T-cell (primary cell): ENCODE data around the gene MAPK14. TPM values are rescaled to one million over a fixed set of nuclear protein-coding genes. Genes with fewer than 3 reads are reported as not detected.
"Not testable (repeated sequence)": the region's sequence is repeated elsewhere in the genome, so short reads cannot be mapped to it uniquely, and the experiment has no call there.

ENCODE experiments used
- ATAC-seq, 4 experiments: fragments of 200-7000 bp in 3 of 4; fragments of 150-1000 bp in 1 of 4; cut with Tn5 transposase; replicated peaks in 1 of 4; 1 replicate in 3 of 4; 2 replicates in 1 of 4; pipeline ENCODE4 v1.10.0; 2021; ENCODE audit warnings: moderate library complexity in 3 of 4, mild to moderate bottlenecking in 2 of 4, moderate number of reproducible peaks in 1 of 4
- CTCF ChIA-PET, 2 donors: fragments of 300-600 bp; sonication (Branson Sonifier 250); formaldehyde crosslinking; loops; one replicate each; lab custom pipeline; 2022; ENCODE audit warnings: antibody characterized with exemption in 2 of 2; lab: Charles Lee
- POLR2A ChIA-PET, 2 donors: fragments of 300-600 bp; sonication (Branson Sonifier 250); formaldehyde crosslinking; loops; one replicate each; lab custom pipeline; 2022; ENCODE audit warnings: antibody characterized with exemption in 2 of 2; lab: Charles Lee
- DNase-seq, 35 experiments: peaks; one replicate each; pipeline versions ENCODE4 v3.0.0 to v3.0.0-alpha.2; 2013 to 2023
- H3K27ac ChIP-seq: one replicate; pipeline ENCODE4 v1.5.1; 2013; ENCODE audit warnings: low read length
- H3K27me3 ChIP-seq, 2 experiments: replicated peaks in 1 of 2; 1 replicate in 1 of 2; 2 replicates in 1 of 2; pipeline versions ENCODE4 v1.6.1 to v1.7.0; 2013; ENCODE audit warnings: low read length in 1 of 2, mixed read lengths in 1 of 2; ENCODE audit not compliant: control insufficient read depth in 2 of 2, insufficient read depth in 2 of 2; ENCODE audit errors: extremely low read depth in 1 of 2
- H3K36me3 ChIP-seq, 2 donors: 1 replicate in 1 of 2; 2 replicates in 1 of 2; pipeline versions ENCODE4 v1.6.1 to v1.7.0; 2013; ENCODE audit warnings: low read length in 1 of 2; ENCODE audit not compliant: control insufficient read depth in 2 of 2, insufficient read depth in 1 of 2; ENCODE audit errors: extremely low read depth in 1 of 2
- H3K4me1 ChIP-seq, 2 experiments: 1 replicate in 1 of 2; 2 replicates in 1 of 2; pipeline versions ENCODE4 v1.6.1 to v1.7.0; 2013; ENCODE audit warnings: low read length in 2 of 2, mixed read lengths in 1 of 2; ENCODE audit not compliant: insufficient read depth in 2 of 2, control insufficient read depth in 1 of 2; ENCODE audit errors: extremely low read depth in 1 of 2
- H3K4me3 ChIP-seq, 2 donors: 1 replicate in 1 of 2; 2 replicates in 1 of 2; pipeline versions ENCODE4 v1.5.1 to v1.7.0; 2013; ENCODE audit warnings: mild to moderate bottlenecking in 2 of 2, low read length in 1 of 2, moderate library complexity in 1 of 2; ENCODE audit not compliant: control insufficient read depth in 1 of 2; ENCODE audit errors: extremely low read depth in 1 of 2
- H3K9me3 ChIP-seq: 2 replicates; pipeline ENCODE4 v1.7.0; 2013
- H3K27ac Mint-ChIP-seq, 2 donors: one replicate each; pipeline ENCODE4 v1.8.0; 2020 to 2021; ENCODE audit warnings: mild to moderate bottlenecking in 2 of 2, mixed read lengths in 2 of 2
- H3K27me3 Mint-ChIP-seq, 2 donors: one replicate each; pipeline ENCODE4 v1.8.0; 2021 to 2022; ENCODE audit warnings: mixed read lengths in 2 of 2
- H3K36me3 Mint-ChIP-seq: one replicate; pipeline ENCODE4 v1.8.0; 2021; ENCODE audit warnings: mixed read lengths
- H3K4me1 Mint-ChIP-seq, 3 donors: one replicate each; pipeline ENCODE4 v1.8.0; 2020 to 2022; ENCODE audit warnings: mixed read lengths in 3 of 3, mild to moderate bottlenecking in 1 of 3
- H3K4me3 Mint-ChIP-seq, 3 donors: one replicate each; pipeline ENCODE4 v1.8.0; 2020 to 2022; ENCODE audit warnings: mild to moderate bottlenecking in 3 of 3, mixed read lengths in 3 of 3, moderate library complexity in 3 of 3
- H3K9me3 Mint-ChIP-seq, 3 donors: one replicate each; pipeline ENCODE4 v1.8.0; 2020 to 2022; ENCODE audit warnings: mixed read lengths in 3 of 3
- WGBS: methylation state at CpG from one replicate; pipeline ENCODE4 v1.1.5; 2013; ENCODE audit warnings: missing lambda C conversion rate; ENCODE audit not compliant: insufficient coverage; 5-methylcytosine and 5-hydroxymethylcytosine counted together
- total RNA-seq, 35 experiments: library from RNA in 6 of 35; stranded (reverse) in 6 of 35; fragments of 120-200 nt in 1 of 35; gene quantifications; one replicate each; pipeline versions ENCODE4 v1.2.1 to v1.2.4 and lab custom pipeline; 2013 to 2026

Gene MAPK14
- total RNA-seq, 5 donors from 2014 or later (not counting 1 experiment from before 2014, with no cell fraction given): 49.3 to 64.5 (median 60.3) TPM

DNA sequence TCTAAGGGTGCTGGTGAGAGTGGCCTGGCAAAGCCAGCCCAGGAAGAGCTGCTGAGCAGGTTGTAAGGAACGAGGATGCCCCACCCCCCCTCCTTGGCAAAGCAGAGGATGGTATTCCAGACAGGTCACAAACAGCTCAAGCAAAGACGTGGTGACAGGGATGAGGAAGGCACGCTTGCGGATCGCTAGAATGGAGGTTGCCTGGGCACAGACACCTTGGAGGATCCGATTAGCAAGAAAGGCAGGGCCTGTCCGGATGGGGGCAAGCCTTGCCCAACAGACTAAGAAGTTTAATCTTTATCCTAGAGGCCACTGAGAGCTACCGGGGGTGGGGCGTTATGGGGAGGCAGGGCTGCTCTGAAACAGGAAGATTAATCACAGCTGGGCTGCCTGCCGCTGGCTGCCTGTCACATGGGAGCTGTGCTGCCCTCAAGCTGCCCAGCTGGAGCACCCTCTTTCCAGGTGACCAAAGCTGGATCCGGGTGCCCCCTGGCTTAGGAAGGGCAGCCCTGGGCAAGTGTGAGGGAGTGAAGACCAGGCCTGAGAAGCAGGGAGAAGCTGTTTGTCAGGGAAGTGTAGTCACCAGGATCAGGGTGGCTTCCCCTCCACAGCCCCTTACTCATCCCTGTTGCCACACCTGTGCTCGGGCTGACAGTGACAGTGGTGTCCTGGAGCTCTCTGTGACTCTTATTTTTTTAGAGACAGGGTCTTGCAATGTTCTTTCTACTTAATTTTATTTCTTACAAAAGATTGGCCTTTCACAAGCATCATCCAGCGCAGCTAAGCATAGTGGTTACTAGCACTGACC lies 93.6 kb downstream of the MAPK14 start:
- H3K36me3 ChIP-seq: no peaks in the 10 kb centered on the region
- H3K9me3 ChIP-seq: no peaks in the 10 kb centered on the region
- Mint-ChIP-seq H3K27ac (peak overlapping the region; percentile 96 to 98), H3K4me1 (peaks cover 91 to 95% (median 93%) of the 10 kb centered on the region in 3 donors), H3K9me3 (no peaks in the 10 kb centered on the region), H3K4me3 (peak overlapping the region; percentile 74 to 82 (median 80)), H3K27me3 (no peaks in the 10 kb centered on the region), H3K36me3 (peaks cover 8% of the 10 kb centered on the region)
- peak overlapping the region; percentile 96 for H3K27ac ChIP-seq
- 37% methylated on average over 8 of the region's 13 CpGs for whole genome bisulfite sequencing
- peak overlapping the region; percentile 35 to 36 for H3K4me3 ChIP-seq
- ATAC-seq (peak; percentile 28 to 41 (median 36)), DNase-seq (peak in 31 of 35 experiments; percentile 30 to 68 (median 51))
- H3K27me3 ChIP-seq: no peaks in the 10 kb centered on the region
- ChIA-PET POLR2A (interaction anchor here (0.7 to 1.6 kb wide), 4 partner anchors 10 to 221 kb away, joined by 3 to 7 read pairs (median 4); no protein-coding TSS in a partner anchor), CTCF (interaction anchor here (0.6 to 3.9 kb wide), 13 partner anchors 8 to 771 kb away, joined by 3 to 25 read pairs (median 7); partner anchors contain the start of genes MAPK13 (in 1 of the 2) and MAPK14 (in 1 of the 2))
- H3K4me1 ChIP-seq: peaks cover 58 to 91% of the 10 kb centered on the region in 2 experiments

DNA sequence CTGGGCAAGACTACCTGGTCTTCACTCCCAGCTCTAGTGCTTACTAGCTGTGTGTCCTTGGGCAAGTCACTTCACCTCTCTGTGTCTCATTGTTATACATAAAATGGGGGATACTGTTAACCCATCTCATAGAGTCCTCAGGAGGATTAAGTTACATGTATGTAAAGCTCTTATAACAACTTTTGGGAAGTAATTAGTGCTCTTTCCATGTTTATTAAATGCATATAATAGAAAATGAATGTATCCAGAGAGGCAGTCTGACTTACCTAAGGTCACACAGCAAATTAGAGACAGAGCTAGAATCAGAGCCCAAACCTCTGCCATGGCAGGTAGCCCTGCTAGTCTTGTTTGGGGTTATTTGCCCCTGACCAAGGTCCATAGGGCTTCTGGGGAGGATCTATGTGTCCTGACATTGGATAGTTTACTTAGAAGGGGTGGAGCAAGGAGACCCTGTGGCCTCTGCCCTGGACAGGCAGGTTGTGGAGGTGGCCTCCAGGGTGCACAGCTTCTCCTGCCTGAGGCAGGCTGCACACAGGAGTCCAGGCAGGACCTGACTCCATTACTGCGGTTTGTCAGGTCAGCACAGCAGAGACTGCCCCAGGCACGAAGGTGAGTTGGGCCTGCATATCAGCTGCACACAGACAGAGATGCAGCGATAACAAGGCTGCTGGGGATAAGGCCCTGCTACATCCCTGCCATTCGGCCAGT lies 94.3 kb downstream of the MAPK14 start:
- 93% methylated on average over 4 of the region's 4 CpGs for WGBS
- peaks cover 56 to 92% of the 10 kb centered on the region in 2 experiments for H3K4me1 ChIP-seq
- no peaks in the 10 kb centered on the region for H3K36me3 ChIP-seq
- DNase-seq (no peak), ATAC-seq (no peak)
- POLR2A ChIA-PET: interaction anchor here in 1 of 2 donors (0.7 to 1.6 kb wide), 3 partner anchors 25 to 93 kb away, joined by 3 to 10 read pairs (median 7); no protein-coding TSS in a partner anchor
- Mint-ChIP-seq H3K27me3 (no peaks in the 10 kb centered on the region), H3K4me3 (peak overlapping the region; percentile 26 to 82 (median 36)), H3K4me1 (peaks cover 91 to 96% (median 93%) of the 10 kb centered on the region in 3 donors), H3K27ac (peak overlapping the region; percentile 96 to 98), H3K36me3 (peaks cover 4% of the 10 kb centered on the region), H3K9me3 (no peaks in the 10 kb centered on the region)
- peak overlapping the region; percentile 96 for H3K27ac ChIP-seq
- no peaks in the 10 kb centered on the region for H3K9me3 ChIP-seq
- H3K4me3 ChIP-seq: peak overlapping the region in 1 of 2 donors; percentile 35
- H3K27me3 ChIP-seq: no peaks in the 10 kb centered on the region
- CTCF ChIA-PET: interaction anchor here (0.6 to 3.9 kb wide), 8 partner anchors 9 to 239 kb away, joined by 3 to 25 read pairs (median 8); partner anchors contain the start of genes MAPK13 (in 1 of the 2) and MAPK14 (in 1 of the 2)

DNA sequence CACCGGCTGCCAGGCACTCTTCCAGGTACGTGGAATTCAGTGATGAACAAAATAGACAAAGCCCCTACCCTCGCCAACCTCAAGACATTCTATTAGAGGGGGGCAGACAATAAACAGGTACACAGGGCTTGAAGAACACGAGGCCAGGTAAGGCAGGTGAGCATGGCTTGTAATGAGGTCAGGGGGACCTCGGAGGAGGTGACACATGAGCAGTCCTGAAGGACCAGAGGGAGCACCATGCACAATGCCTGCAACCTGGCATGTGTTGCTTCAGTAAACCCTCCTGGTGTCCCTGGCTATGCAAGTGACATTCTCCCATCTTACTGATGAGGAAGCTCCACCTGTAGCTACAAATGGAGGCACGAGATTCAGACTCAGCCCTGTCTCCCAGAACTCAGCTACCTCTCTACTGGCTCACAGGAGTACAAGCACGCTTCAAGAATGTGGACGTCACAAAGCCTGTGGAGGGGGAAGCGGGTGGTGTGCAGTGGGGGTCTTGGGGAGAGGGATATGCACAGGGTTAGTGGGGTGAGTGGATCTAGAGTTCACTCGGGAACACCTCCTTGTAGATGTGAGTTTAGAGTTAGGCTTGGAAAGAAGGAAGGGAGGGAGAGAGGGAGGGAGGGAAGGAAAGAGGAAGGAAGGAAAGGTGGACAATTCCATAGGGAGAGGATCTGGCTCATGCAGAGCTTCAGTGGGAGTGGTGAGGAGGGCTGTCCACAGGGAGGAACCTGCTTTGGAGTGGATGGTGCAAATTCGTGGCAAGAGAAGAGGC lies 95.1 kb downstream of the MAPK14 start:
- ChIA-PET CTCF (interaction anchor here in 1 of 2 donors (0.7 to 3.9 kb wide), 5 partner anchors 8 to 94 kb away, joined by 3 to 25 read pairs (median 8); partner anchors contain the start of gene MAPK13), POLR2A (interaction anchor here (0.7 to 1.0 kb wide), 2 partner anchors 8 to 29 kb away, joined by 3 to 10 read pairs; no protein-coding TSS in a partner anchor)
- Mint-ChIP-seq H3K27ac (peak overlapping the region; percentile 96 to 98), H3K9me3 (no peaks in the 10 kb centered on the region), H3K4me3 (peak overlapping the region in 1 of 3 donors; percentile 82), H3K4me1 (peaks cover 87 to 93% (median 89%) of the 10 kb centered on the region in 3 donors), H3K36me3 (peaks cover 4% of the 10 kb centered on the region), H3K27me3 (no peaks in the 10 kb centered on the region)
- 96% methylated on average over 6 of the region's 11 CpGs for WGBS
- ATAC-seq (no peak), DNase-seq (no peak)
- Histone ChIP-seq H3K4me3 (no peak overlapping the region), H3K36me3 (no peaks in the 10 kb centered on the region), H3K27ac (peak overlapping the region; percentile 75), H3K4me1 (peaks cover 49 to 92% of the 10 kb centered on the region in 2 experiments), H3K27me3 (no peaks in the 10 kb centered on the region), H3K9me3 (no peaks in the 10 kb centered on the region)

DNA sequence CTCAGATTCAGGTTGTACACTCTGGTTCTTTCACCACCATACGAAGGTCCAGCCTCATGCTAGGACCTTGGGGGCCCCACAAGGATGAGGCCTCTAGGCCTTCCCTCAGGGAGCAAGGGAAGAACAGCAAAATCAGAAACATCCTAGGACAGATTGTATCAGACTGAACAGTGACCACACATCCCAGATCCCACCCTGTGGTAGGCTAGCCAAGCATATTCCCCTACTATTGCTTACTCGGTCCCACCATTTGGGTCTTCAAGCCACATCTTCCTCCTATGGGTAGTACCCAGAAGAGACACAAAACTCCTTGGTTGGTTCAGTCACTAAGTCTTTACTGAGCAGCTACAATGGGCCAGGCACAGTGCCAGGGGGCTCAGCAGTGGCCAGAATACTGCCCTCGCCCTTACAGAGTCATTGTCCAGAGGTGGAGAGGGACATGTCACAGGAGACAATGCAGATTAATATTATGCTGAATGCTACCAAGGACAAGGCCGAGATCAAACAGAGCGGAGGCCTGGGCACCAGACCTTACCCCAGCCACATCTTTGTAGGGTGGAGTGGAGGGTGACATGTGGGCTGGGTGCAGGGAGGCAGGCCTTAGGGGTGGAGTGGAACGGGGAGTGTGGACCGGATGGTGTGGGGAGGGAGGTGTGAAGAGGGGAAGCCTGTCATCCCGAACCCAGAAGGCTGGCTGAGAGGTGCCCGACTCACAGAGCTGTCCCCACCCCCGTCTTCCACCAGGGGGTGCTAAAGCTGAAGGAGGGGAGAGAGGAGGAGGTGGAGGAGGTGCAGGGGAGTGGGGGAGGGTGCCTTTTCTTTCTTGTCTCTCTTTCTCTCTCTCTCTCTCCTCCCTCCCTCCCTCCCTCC lies 95.9 kb downstream of the MAPK14 start:
- Mint-ChIP-seq H3K36me3 (peaks cover under 1% of the 10 kb centered on the region), H3K27ac (peak overlapping the region; percentile 96 to 98), H3K27me3 (no peaks in the 10 kb centered on the region), H3K4me1 (peaks cover 79 to 93% (median 84%) of the 10 kb centered on the region in 3 donors), H3K9me3 (no peaks in the 10 kb centered on the region), H3K4me3 (peak overlapping the region in 1 of 3 donors; percentile 82)
- CTCF ChIA-PET: interaction anchor here in 1 of 2 donors (0.6 to 1.9 kb wide), 6 partner anchors 24 to 441 kb away, joined by 3 to 16 read pairs (median 3); partner anchors contain the start of gene MAPK14
- H3K36me3 ChIP-seq: no peaks in the 10 kb centered on the region
- POLR2A ChIA-PET: interaction anchor here (0.7 to 1.0 kb wide), 2 partner anchors 9 to 29 kb away, joined by 3 to 10 read pairs; no protein-coding TSS in a partner anchor
- H3K27me3 ChIP-seq: no peaks in the 10 kb centered on the region
- H3K27ac ChIP-seq: peak overlapping the region; percentile 75
- ATAC-seq: peak; percentile 71 to 81 (median 74)
- H3K4me1 ChIP-seq: peaks cover 41 to 90% of the 10 kb centered on the region in 2 experiments
- 50% methylated on average over 5 of the region's 10 CpGs for WGBS
- H3K4me3 ChIP-seq: no peak overlapping the region
- peak; percentile 81 to 94 (median 88) for DNase-seq
- H3K9me3 ChIP-seq: no peaks in the 10 kb centered on the region

DNA sequence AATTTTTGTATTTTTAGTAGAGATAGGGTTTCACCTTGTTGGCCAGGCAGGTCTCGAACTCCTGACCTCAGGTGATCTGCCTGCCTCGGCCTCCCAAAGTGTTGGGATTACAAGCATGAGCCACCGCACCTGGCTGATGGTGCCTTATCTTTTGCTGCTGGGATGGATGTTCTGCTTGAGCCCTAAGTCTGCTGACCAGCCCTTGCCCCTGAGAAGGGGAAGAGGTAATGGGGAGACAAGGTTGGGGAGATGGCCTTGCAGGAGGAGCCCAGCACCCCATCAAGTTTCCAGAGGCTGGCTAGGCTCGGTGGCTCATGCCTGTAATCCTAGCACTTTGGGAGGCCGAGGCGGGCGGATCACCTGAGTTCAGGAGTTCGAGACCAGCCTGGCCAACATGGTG lies 96.7 kb downstream of the MAPK14 start:
- CTCF ChIA-PET: interaction anchor here in 1 of 2 donors (0.6 to 1.9 kb wide), 4 partner anchors 24 to 97 kb away, joined by 3 to 16 read pairs (median 4); partner anchors contain the start of gene MAPK14
- H3K36me3 ChIP-seq, H3K9me3 ChIP-seq, H3K27ac ChIP-seq, H3K36me3 Mint-ChIP-seq, H3K4me3 ChIP-seq, ATAC-seq, DNase-seq, H3K9me3 Mint-ChIP-seq, H3K27me3 Mint-ChIP-seq, POLR2A ChIA-PET, H3K27me3 ChIP-seq: not testable (repeated sequence)
- H3K4me3 Mint-ChIP-seq: peak overlapping the region in 1 of 3 donors; percentile 82
- WGBS: 100% methylated on average over 3 of the region's 8 CpGs
- H3K4me1 Mint-ChIP-seq: peaks cover 70 to 90% (median 76%) of the 10 kb centered on the region in 3 donors
- peak overlapping the region; percentile 55 to 86 for H3K27ac Mint-ChIP-seq
- peaks cover 32 to 83% of the 10 kb centered on the region in 2 experiments for H3K4me1 ChIP-seq
